GM21367 (cell line): Measurements from ENCODE around the gene GTF2A1L.

Source experiments
- ATAC-seq: cut with Tn5 transposase; IDR thresholded peaks from one replicate; pipeline ENCODE4 v1.9.1; 2021; ENCODE audit not compliant: unreplicated experiment

Gene GTF2A1L

DNA sequence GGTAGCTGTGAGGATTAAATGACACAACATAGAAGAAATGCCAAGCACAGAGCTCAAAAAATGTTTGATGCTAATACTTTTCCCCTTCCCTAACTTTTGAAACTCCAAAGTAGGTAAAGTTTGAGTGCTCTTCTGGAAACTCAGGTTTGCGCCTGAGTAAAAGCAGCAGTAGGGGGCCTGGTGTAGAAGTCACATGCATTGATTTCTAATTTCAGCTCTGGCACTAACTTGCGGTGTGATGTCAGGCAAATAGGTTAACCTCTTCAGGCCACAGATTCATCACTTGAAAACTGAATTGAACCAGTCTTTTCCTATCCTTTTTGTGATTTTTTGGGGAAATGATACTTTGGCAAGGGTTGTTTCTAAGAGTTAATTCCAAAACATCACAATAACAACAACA is 110.6 kb downstream of the GTF2A1L start:
- no peak for ATAC-seq

- no peak for ATAC-seq
Observed at GRCh38 chr2:48728840-48729239, 111.2 kb downstream of the GTF2A1L start.
